ENCODE results near the gene GDI1.

Gene GDI1

GRCh38 chrX:154398668-154399526 lies 38.1 kb upstream of the GDI1 start:
- Histone ChIP-seq H3K4me3 (peak overlapping the region; percentile 54 to 86 (median 79)), H3K36me3 (peaks cover 22 to 26% (median 24%) of the 10 kb centered on the region in 11 experiments), H3K9me3 (replicated peaks in 1 of 11) (peaks cover 16 to 39% (median 28%) of the 10 kb centered on the region in 11 experiments; a peak in 21 of 22 replicates), H4K20me1 (peaks cover 36 to 50% (median 45%) of the 10 kb centered on the region in 11 experiments; a peak in 21 of 22 replicates), H3K27ac (peak overlapping the region; percentile 88 to 99 (median 98)), H3K4me2 (peak overlapping the region; percentile 74 to 92 (median 86)), H3K27me3 (peaks cover 0 to 39% (median 17%) of the 10 kb centered on the region in 11 experiments; a peak in 17 of 22 replicates), H3K9ac (peak overlapping the region; percentile 94 to 100 (median 96)), H3K4me1 (peaks cover 0 to 20% (median 9%) of the 10 kb centered on the region in 10 experiments; a peak in 13 of 20 replicates)
- TF ChIP-seq Cebpa-rat (IDR thresholded peaks at IDR 0.05): no peak

- Histone ChIP-seq H3K4me2 (peak overlapping the region; percentile 74 to 92 (median 86)), H3K27ac (peak overlapping the region in 10 of 11 experiments; percentile 94 to 99 (median 98); a peak in 20 of 22 replicates), H3K36me3 (peaks cover 22 to 27% (median 24%) of the 10 kb centered on the region in 11 experiments), H4K20me1 (peaks cover 36 to 57% (median 46%) of the 10 kb centered on the region in 11 experiments; a peak in 21 of 22 replicates), H3K27me3 (peaks cover 0 to 40% (median 17%) of the 10 kb centered on the region in 11 experiments; a peak in 17 of 22 replicates), H3K9me3 (replicated peaks in 1 of 11) (peaks cover 16 to 41% (median 28%) of the 10 kb centered on the region in 11 experiments; a peak in 21 of 22 replicates), H3K4me1 (peaks cover 0 to 20% (median 9%) of the 10 kb centered on the region in 10 experiments; a peak in 13 of 20 replicates), H3K4me3 (peak overlapping the region; percentile 54 to 86 (median 79)), H3K9ac (peak overlapping the region; percentile 94 to 100 (median 96))
- no peak for TF ChIP-seq Cebpa-rat (IDR thresholded peaks at IDR 0.05)
Measured at GRCh38 chrX:154399527-154400368, 37.2 kb upstream of the GDI1 start.

- H3K27me3 ChIP-seq: peaks cover 0 to 46% (median 17%) of the 10 kb centered on the region in 11 experiments; a peak in 17 of 22 replicates
- peak overlapping the region in 9 of 11 experiments; percentile 96 to 99 (median 98); a peak in 13 of 22 replicates for H3K27ac ChIP-seq
- peaks cover 22 to 34% (median 24%) of the 10 kb centered on the region in 11 experiments for H3K36me3 ChIP-seq
- H3K9ac ChIP-seq: peak overlapping the region; percentile 94 to 100 (median 96); a peak in 21 of 22 replicates
- H4K20me1 ChIP-seq: peaks cover 36 to 63% (median 46%) of the 10 kb centered on the region in 11 experiments; a peak in 21 of 22 replicates
- H3K9me3 ChIP-seq (replicated peaks in 1 of 11): peaks cover 16 to 41% (median 28%) of the 10 kb centered on the region in 11 experiments; a peak in 21 of 22 replicates
- H3K4me2 ChIP-seq: peak overlapping the region; percentile 74 to 92 (median 86)
- peaks cover 0 to 20% (median 11%) of the 10 kb centered on the region in 10 experiments; a peak in 13 of 20 replicates for H3K4me1 ChIP-seq
- H3K4me3 ChIP-seq: peak overlapping the region; percentile 54 to 86 (median 79); a peak in 19 of 20 replicates
Measured at GRCh38 chrX:154400369-154400817, 36.6 kb upstream of the GDI1 start.

DNA sequence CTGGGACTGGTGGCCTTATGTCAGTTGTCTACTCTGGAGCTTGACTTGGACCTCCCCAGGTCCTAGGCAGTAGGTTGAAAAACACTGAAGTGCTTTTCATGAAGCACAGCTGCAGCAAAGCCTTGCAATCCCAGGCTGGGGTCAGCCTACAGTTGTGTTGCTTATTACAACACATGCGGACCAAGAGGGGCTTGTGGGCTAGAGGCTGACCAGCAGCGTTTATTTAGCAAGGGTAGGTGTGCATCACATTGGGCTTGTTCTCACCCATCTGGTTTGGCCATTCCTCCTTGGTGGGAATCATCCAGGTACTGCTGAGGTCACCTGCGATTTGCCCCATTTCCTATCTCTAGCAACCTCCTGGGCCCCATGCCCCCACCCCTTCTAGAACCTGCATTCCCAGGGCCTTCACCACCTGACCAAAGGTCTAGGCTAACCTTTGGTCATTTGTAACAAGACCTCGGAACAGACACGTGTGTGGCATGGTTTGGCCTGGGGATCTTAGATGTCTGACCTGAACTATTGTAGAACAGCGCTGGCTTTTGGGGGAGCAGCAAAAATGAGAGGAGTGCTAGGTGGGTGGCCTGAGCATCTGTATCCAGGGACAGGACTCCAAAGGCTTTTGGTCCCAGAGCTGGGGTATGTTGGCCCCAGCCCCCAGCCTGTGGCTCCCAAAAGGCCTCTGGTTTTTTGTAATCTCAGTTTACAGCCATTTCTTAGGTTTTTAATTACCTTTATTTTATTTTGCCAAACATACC lies 35.7 kb upstream of the GDI1 start:
- H4K20me1 ChIP-seq: peaks cover 36 to 64% (median 46%) of the 10 kb centered on the region in 11 experiments; a peak in 21 of 22 replicates
- peaks cover 22 to 34% (median 24%) of the 10 kb centered on the region in 11 experiments for H3K36me3 ChIP-seq
- peak overlapping the region in 4 of 10 experiments; percentile 78 to 86 (median 82); a peak in 5 of 20 replicates for H3K4me3 ChIP-seq
- no peak for TF ChIP-seq Cebpa-rat (IDR thresholded peaks at IDR 0.05)
- peak overlapping the region in 6 of 11 experiments; percentile 95 to 100 (median 97); a peak in 10 of 22 replicates for H3K9ac ChIP-seq
- peaks cover 0 to 46% (median 17%) of the 10 kb centered on the region in 11 experiments; a peak in 17 of 22 replicates for H3K27me3 ChIP-seq
- H3K9me3 ChIP-seq (replicated peaks in 1 of 11): peaks cover 16 to 36% (median 28%) of the 10 kb centered on the region in 11 experiments; a peak in 21 of 22 replicates
- H3K4me1 ChIP-seq: peaks cover 0 to 19% (median 9%) of the 10 kb centered on the region in 10 experiments; a peak in 13 of 20 replicates
- peak overlapping the region in 10 of 11 experiments; percentile 13 to 92 (median 85); a peak in 13 of 22 replicates for H3K4me2 ChIP-seq
- peak overlapping the region in 3 of 11 experiments; percentile 6 to 99 (median 98); a peak in 3 of 22 replicates for H3K27ac ChIP-seq

DNA sequence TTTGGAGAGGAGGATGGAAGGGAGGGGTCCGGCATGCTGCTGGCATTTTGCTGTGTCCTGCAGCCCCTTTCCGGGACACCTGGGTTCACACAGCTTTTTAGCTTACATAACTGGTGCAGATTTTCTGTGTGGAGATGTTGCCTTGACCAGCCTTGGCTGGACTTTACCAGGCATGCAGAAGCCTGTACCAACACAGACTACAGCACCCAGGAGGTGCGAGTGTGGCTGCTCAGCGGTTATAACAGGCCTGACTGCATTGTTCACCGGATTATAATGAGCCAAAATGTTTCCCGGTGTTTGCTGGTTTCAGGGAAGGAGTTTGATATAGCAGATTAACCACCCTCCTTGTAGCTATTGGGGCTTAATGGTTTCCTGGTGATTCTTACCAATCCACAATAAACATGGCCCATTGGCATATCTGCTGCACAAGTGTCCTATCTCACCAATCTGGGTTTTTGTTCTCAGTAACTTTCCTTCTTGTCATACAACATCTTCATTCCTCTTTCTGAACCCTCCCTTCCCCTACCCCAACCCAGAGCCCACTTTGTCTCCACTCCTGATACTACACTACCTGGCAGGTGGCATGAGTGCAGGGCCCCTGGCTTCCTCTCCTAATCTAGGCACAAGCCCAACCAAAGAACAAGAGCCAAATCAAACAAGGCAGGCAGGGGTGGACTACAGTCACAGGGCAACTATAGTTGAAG lies 34.9 kb upstream of the GDI1 start:
- Histone ChIP-seq H3K36me3 (peaks cover 22 to 34% (median 24%) of the 10 kb centered on the region in 11 experiments), H4K20me1 (peaks cover 36 to 64% (median 46%) of the 10 kb centered on the region in 11 experiments; a peak in 21 of 22 replicates), H3K4me2 (no peak overlapping the region), H3K27ac (no peak overlapping the region; a peak in 1 of 22 replicates), H3K27me3 (peaks cover 0 to 46% (median 17%) of the 10 kb centered on the region in 11 experiments; a peak in 17 of 22 replicates), H3K4me3 (no peak overlapping the region), H3K4me1 (peaks cover 0 to 14% (median 7%) of the 10 kb centered on the region in 10 experiments; a peak in 11 of 20 replicates), H3K9ac (no peak overlapping the region), H3K9me3 (replicated peaks in 1 of 11) (peaks cover 16 to 30% (median 25%) of the 10 kb centered on the region in 11 experiments; a peak in 21 of 22 replicates)
- TF ChIP-seq Cebpa-rat (IDR thresholded peaks at IDR 0.05): no peak

DNA sequence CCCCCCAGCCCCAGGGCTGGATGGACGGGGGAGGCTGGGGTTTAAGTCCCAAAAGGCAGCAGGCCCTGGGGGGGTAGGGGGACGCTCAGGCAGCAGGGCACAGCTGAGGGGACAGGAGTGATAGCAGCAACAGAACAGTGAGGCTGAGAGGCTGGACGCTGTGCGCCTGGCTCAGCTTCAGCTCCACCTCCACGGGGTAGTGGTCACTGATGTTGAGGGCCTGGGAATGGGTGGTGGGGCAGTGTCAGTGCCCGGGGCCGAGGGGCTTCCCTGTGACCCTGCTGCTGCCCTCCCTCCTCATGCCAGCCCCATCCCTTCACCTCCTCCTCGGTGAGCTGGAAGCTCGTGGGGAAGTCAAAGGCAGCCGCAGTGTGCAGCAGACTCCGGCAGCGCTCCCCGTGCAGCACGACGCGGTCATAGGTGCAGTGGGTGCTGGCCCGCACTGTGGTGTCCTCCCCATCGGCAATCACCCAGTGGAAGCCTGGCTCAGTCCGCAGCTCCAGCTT lies 34.3 kb upstream of the GDI1 start:
- H3K4me2 ChIP-seq: no peak overlapping the region

More for the DNA sequence above, 34.3 kb upstream of the GDI1 start:
- peaks cover 0 to 20% (median 7%) of the 10 kb centered on the region in 10 experiments; a peak in 13 of 20 replicates for H3K4me1 ChIP-seq
- H4K20me1 ChIP-seq: peaks cover 36 to 64% (median 46%) of the 10 kb centered on the region in 11 experiments; a peak in 21 of 22 replicates
- H3K9me3 ChIP-seq (replicated peaks in 1 of 11): peaks cover 11 to 24% (median 19%) of the 10 kb centered on the region in 11 experiments; a peak in 19 of 22 replicates
- no peak overlapping the region; a peak in 1 of 22 replicates for H3K27ac ChIP-seq
- no peak overlapping the region for H3K4me3 ChIP-seq
- TF ChIP-seq Cebpa-rat (IDR thresholded peaks at IDR 0.05): no peak
- H3K36me3 ChIP-seq: peaks cover 22 to 34% (median 24%) of the 10 kb centered on the region in 11 experiments
- H3K9ac ChIP-seq: no peak overlapping the region
- peaks cover 0 to 46% (median 17%) of the 10 kb centered on the region in 11 experiments; a peak in 17 of 22 replicates for H3K27me3 ChIP-seq

Measured in BLaER1 treated with 17β-estradiol and CSF1 and Interleukin-3, amounts not matched to agents 10 nM and 100 nM (cell line).